GM19025 (cell line): ENCODE results near the gene TSPAN19.

Experiments
- ATAC-seq: cut with Tn5 transposase; IDR thresholded peaks from one replicate; pipeline ENCODE4 v1.9.1; 2021; ENCODE audit warnings: mild to moderate bottlenecking, low read depth, moderate library complexity; ENCODE audit not compliant: unreplicated experiment

The TSPAN19 gene

DNA sequence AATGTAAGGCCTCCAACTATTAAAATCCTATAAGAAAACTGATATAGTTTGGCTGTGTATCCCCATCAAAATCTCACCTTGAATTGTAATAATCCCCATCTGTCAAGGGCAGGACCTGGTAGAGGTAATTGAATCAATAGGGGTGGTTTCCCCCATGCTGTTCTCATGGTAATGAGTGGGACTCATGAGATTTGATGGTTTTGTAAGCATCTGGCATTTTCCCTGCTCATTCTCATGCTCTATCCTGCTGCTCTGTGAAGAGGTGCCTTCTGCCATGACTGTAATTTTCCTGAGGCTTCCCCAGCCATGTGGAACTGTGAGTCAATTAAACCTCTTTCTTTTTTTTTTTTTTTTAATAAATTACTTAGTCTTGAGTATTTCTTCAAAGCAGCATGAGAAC lies 31.9 kb downstream of the TSPAN19 start:
- ATAC-seq = no peak

DNA sequence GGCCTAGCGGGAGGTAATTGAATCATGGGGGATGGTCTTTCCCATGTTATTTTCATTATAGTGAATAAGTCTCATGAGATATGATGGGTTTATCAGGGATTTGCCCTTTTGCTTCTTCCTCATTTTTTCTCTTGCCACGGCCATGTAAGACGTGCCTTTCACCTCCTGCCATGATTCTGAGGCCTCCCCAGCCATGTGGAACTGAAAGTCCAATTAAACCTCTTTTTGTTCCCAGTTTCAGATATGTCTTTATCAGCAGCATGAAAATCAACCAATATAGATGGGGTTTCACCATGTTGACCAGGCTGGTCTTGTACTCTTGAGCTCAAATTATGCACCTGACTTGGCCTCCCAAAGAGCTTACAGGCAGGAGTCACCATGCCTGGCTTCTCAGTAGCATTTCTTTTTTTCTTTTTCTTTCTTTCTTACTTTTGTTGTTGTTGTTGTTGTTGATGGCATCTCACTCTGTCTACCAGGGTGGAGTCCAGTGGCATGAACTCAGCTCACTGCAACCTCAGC lies 33.2 kb downstream of the TSPAN19 start:
- ATAC-seq = no peak

DNA sequence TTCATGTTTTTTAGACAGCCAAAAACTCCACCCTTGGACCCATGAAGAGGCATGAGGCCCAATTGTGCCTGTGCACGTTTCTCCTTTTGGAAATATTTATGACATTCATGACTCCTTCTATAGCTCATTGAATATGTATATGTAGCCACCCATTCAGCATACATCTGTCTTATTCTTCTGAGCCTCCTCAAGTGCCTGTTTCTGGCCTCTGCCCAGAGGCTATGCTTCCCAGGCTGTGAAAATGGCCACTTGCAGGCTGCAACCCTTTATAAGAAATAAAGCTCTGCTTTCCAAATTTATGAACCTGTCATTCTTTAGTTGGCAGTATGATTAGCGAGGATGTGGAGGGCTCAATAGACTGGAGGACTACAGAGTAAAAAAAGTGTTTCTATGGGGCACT lies 35.3 kb downstream of the TSPAN19 start:
- ATAC-seq = no peak

GRCh38 chr12:84998341-84998740 lies 37.7 kb downstream of the TSPAN19 start:
- no peak for ATAC-seq

GRCh38 chr12:84996759-84997158 lies 39.3 kb downstream of the TSPAN19 start:
- no peak for ATAC-seq

DNA sequence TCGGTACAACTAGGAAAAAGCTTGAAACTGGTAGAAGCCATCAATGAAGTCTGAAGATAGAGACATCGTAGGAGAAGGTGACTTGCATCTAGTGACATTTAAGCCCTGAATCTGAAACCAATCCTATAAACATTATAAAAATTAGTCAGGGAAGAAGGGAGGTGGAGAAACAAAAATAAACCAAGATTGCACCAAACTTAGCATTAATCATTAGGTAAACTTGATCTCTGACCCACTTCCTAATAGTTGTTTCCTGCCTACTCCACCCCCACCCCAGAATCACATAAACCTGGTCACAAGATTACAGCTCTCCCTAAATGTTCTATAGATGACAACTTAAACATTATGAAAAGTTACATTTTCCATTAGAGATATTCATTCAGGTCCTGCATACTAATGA lies 40.4 kb downstream of the TSPAN19 start:
- no peak for ATAC-seq

DNA sequence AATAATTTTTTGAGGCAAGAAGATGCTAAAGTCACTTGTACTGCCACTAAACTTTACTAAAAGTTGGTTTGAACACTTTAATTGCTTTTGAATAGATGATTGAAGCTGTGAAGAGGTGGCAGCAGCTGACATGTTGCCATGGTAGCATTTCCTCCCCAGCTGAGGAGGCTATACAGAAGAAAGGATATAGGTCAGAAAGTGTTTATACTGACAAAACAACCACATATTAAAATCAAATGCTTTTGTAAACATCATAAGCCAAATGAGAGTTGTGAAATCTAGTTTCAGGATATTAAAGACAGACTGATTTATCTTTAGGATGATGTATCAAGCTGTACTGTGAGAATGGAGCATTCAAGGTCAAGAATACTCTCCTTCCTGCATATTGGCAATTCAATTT lies 41.7 kb downstream of the TSPAN19 start:
- ATAC-seq = no peak

GRCh38 chr12:84986586-84986985 lies 49.5 kb downstream of the TSPAN19 start:
- no peak for ATAC-seq

- no peak for ATAC-seq
Observed at GRCh38 chr12:84986117-84986516, 50.0 kb downstream of the TSPAN19 start.

DNA sequence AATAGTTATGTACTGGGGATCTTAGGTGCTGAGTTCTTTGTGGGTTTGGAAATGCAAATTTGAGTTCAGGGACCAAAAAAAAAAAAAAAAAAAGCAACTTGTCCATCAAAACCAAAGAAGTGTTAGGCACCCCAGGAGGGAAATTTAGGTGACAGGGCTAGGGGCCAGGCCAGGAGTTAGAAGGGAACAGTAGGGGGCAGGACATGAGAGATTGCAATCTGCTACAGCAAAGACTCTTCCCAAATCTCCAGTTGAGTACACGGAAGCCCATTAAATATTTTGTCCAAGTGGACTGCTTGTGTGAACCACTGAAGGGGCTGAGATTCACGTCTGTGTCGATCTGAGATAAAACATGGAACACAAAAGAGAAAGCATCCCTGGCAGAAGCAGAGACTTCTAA lies 52.8 kb downstream of the TSPAN19 start:
- ATAC-seq = no peak

GRCh38 chr12:84982888-84983287 lies 53.2 kb downstream of the TSPAN19 start:
- no peak for ATAC-seq

DNA sequence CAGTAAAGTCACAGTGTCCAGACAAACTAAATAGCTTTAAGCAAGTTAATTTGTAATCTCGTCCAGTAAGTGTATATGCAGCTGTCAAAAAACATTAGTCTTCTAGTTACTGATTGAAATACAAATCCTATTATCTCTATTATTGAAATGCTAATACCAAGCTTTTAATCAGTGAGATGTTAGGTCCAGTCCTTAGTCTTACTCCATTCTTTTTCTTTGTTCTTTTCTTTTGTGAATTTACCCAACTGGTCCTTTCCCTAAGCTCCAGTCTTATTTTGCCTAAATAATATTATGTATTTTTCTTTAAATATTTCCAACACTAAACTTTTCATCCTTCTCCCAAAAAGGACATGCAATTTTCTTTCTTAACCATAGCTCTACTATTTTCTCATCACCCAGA lies 57.2 kb downstream of the TSPAN19 start:
- ATAC-seq = no peak

GRCh38 chr12:84976133-84976532 lies 59.9 kb downstream of the TSPAN19 start:
- ATAC-seq = no peak

- ATAC-seq = no peak
Observed at GRCh38 chr12:84974155-84974815, 61.8 kb downstream of the TSPAN19 start.

- no peak for ATAC-seq
Observed at GRCh38 chr12:84973026-84973425, 63.1 kb downstream of the TSPAN19 start.

GRCh38 chr12:84969226-84969625 lies 66.9 kb downstream of the TSPAN19 start:
- ATAC-seq = no peak
